ENCODE data around the gene RASGRF2.

DNA sequence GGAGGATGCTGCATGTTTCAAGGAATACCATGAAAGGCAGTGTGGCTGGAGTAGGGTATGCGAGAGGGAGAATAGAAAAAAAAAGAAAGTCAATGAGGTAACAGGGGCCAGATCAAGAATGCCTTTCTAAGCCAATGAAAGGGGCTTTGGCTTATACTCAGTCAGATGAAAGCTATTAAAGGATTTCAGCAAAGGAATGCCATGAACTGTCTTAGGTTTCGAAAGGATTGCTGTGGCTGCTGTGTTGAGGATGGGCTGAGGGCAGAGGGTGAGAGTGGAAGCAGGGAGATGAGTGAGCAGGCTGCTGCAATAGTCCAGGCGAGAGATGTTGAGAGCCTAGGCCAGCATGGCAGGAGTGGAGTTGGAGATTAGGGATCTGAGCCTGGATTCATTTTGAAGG is 137.6 kb downstream of the RASGRF2 start:
- TF ChIP-seq CTCF (conservative IDR thresholded peaks at IDR 0.05; ENCODE audit: low read depth, low read length): no peak
- no peak for TF ChIP-seq EZH2 (IDR thresholded peaks at IDR 0.05; ENCODE audit: borderline replicate concordance, low read depth, low read length, poor library complexity, severe bottlenecking)

All from A673 (cell line).